GM18909 (cell line): ENCODE results near the gene ADGRE2.
"Not testable (repeated sequence)": the region's sequence is repeated elsewhere in the genome, so short reads cannot be mapped to it uniquely, and the experiment has no call there.

Experiments used
- ATAC-seq: cut with Tn5 transposase; IDR thresholded peaks from one replicate; pipeline ENCODE4 v1.9.1; 2021; ENCODE audit warnings: mild to moderate bottlenecking; ENCODE audit not compliant: unreplicated experiment, poor library complexity

Gene ADGRE2

GRCh38 chr19:14780622-14781225 lies 2.4 kb upstream of the ADGRE2 start:
- not testable (repeated sequence) for ATAC-seq

GRCh38 chr19:14779151-14779550 lies 791 bp upstream of the ADGRE2 start:
- no peak for ATAC-seq

GRCh38 chr19:14777645-14778044 lies 715 bp downstream of the ADGRE2 start:
- not testable (repeated sequence) for ATAC-seq

GRCh38 chr19:14775869-14776586 lies 2.3 kb downstream of the ADGRE2 start:
- ATAC-seq: no peak

- ATAC-seq: not testable (repeated sequence)
Observed at GRCh38 chr19:14775326-14775725, 3.0 kb downstream of the ADGRE2 start.

- ATAC-seq: no peak
Observed at GRCh38 chr19:14774373-14774772, 4.0 kb downstream of the ADGRE2 start.

GRCh38 chr19:14773722-14774121 lies 4.6 kb downstream of the ADGRE2 start:
- ATAC-seq: not testable (repeated sequence)

GRCh38 chr19:14772995-14773394 lies 5.4 kb downstream of the ADGRE2 start:
- ATAC-seq: no peak

GRCh38 chr19:14772467-14772866 lies 5.9 kb downstream of the ADGRE2 start:
- ATAC-seq: no peak

GRCh38 chr19:14770944-14771839 lies 7.2 kb downstream of the ADGRE2 start:
- no peak for ATAC-seq

GRCh38 chr19:14770136-14770535 lies 8.2 kb downstream of the ADGRE2 start:
- no peak for ATAC-seq

GRCh38 chr19:14769201-14769600 lies 9.2 kb downstream of the ADGRE2 start:
- ATAC-seq: no peak

GRCh38 chr19:14768001-14768400 lies 10.4 kb downstream of the ADGRE2 start:
- no peak for ATAC-seq

- ATAC-seq: no peak
Observed at GRCh38 chr19:14767466-14767971, 10.8 kb downstream of the ADGRE2 start.

- ATAC-seq: not testable (repeated sequence)
Observed at GRCh38 chr19:14765841-14766240, 12.5 kb downstream of the ADGRE2 start.

- ATAC-seq: not testable (repeated sequence)
Observed at GRCh38 chr19:14765403-14765802, 13.0 kb downstream of the ADGRE2 start.

- ATAC-seq: no peak
Observed at GRCh38 chr19:14764401-14764800, 14.0 kb downstream of the ADGRE2 start.

GRCh38 chr19:14763497-14764145 lies 14.7 kb downstream of the ADGRE2 start:
- no peak for ATAC-seq

GRCh38 chr19:14762111-14762510 lies 16.2 kb downstream of the ADGRE2 start:
- no peak for ATAC-seq

GRCh38 chr19:14761607-14762006 lies 16.8 kb downstream of the ADGRE2 start:
- ATAC-seq: no peak
